ENCODE measurements around the gene CSRNP2.

The CSRNP2 gene

DNA sequence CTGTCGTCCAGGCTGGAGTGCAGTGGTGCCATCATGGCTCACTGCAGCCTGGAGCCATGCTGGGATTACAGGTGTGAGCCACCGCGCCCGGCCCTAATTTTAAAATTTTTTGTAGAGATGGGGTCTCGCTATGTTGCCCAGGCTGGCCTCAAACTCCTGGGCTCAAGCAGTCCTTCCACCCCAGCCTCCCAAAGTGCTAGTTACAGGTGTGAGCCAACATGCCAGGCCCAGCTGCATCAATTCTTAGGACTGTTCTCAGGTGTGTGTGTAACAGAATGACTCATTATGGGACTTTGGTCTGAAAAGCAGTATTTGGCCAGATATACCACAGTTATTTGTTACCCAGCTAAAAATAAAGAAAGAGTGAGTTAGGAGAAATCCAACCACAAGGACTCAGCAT, 17.9 kb downstream of the CSRNP2 start:
- Histone ChIP-seq H3K4me2 (ENCODE audit: low read length) (no peak overlapping the region), H3K9ac (ENCODE audit: low read length) (no peak overlapping the region), H4K8ac (ENCODE audit: low read depth, low read length) (no peak overlapping the region), H3K79me2 (ENCODE audit: control insufficient read depth, insufficient read depth, low read length) (no peaks in the 10 kb centered on the region), H3K4me3 (ENCODE audit: low read length) (no peak overlapping the region), H3K4ac (ENCODE audit: low read depth, low read length) (no peak overlapping the region), H2BK120ac (ENCODE audit: low read depth, low read length) (no peak overlapping the region), H3K36me3 (ENCODE audit: control insufficient read depth, insufficient read depth, low read length) (peaks cover 17% of the 10 kb centered on the region), H3K79me1 (ENCODE audit: low read length) (no peaks in the 10 kb centered on the region), H3K27ac (ENCODE audit: low read depth, low read length) (no peak overlapping the region), H2AK5ac (ENCODE audit: low read length) (no peak overlapping the region), H3K27me3 (ENCODE audit: insufficient read depth, low read length, poor library complexity) (no peaks in the 10 kb centered on the region), H4K5ac (ENCODE audit: low read length) (no peak overlapping the region), H2BK15ac (replicated peaks; ENCODE audit: low read depth) (no peak overlapping the region), H3K18ac (ENCODE audit: low read length) (no peak overlapping the region), H3K23ac (ENCODE audit: low read length) (no peak overlapping the region), H2BK5ac (ENCODE audit: low read length) (no peak overlapping the region), H3K4me1 (ENCODE audit: control insufficient read depth, low read depth, low read length) (no peaks in the 10 kb centered on the region), H3K56ac (ENCODE audit: low read length) (no peak overlapping the region)
- WGBS (ENCODE audit: extremely low coverage, insufficient coverage, low lambda C conversion rate) = no CpG with 5 or more reads among the region's 5 CpGs
- no peak for DNase-seq

DNA sequence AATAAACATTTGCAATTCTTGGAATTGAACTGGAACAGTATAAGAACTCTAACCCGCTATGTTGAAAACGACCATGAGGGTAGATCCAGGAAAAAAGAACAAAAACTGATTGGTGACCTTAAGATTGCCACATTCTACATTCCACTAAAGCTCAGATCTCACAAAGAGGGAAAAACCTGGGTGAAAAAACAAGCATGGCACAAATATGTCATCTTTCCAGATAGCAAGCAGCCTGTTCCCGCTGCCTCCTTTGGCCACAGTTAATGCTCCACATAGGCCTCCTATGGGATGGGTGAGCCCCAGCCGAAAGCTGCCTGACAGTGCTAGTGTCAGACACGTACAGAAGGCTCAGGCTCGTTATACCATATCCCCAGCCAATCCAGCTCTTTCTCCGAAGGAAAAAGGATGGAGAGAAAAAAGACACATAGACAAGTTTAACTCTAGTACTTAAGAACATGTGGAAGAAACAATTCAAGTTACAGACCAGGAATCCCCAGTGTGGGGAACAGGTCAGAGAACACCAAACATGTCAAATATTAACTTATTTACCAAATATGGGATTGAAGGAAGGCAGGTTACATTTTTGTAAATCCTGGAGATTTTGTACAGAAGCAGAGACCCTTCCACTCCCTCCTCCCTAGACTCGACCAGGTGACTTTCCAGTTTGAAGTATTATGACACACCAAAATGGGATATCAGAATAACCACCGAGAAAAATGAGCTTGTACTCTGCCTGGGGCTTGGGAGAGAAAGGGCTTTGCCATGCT, 20.6 kb downstream of the CSRNP2 start:
- no peak overlapping the region for H2BK15ac ChIP-seq (replicated peaks; ENCODE audit: low read depth)
- no peak for DNase-seq
- H3K79me2 ChIP-seq (ENCODE audit: control insufficient read depth, insufficient read depth, low read length) = no peaks in the 10 kb centered on the region
- H4K8ac ChIP-seq (ENCODE audit: low read depth, low read length) = no peak overlapping the region
- no peaks in the 10 kb centered on the region for H3K79me1 ChIP-seq (ENCODE audit: low read length)
- H3K36me3 ChIP-seq (ENCODE audit: control insufficient read depth, insufficient read depth, low read length) = peaks cover 23% of the 10 kb centered on the region
- H3K4ac ChIP-seq (ENCODE audit: low read depth, low read length) = no peak overlapping the region
- H2AK5ac ChIP-seq (ENCODE audit: low read length) = no peak overlapping the region
- no peak overlapping the region for H2BK5ac ChIP-seq (ENCODE audit: low read length)
- H3K4me1 ChIP-seq (ENCODE audit: control insufficient read depth, low read depth, low read length) = no peaks in the 10 kb centered on the region
- no peak overlapping the region for H3K4me2 ChIP-seq (ENCODE audit: low read length)
- H3K23ac ChIP-seq (ENCODE audit: low read length) = no peak overlapping the region
- WGBS (ENCODE audit: extremely low coverage, insufficient coverage, low lambda C conversion rate) = no CpG with 5 or more reads among the region's 9 CpGs
- H3K27ac ChIP-seq (ENCODE audit: low read depth, low read length) = no peak overlapping the region
- H3K27me3 ChIP-seq (ENCODE audit: insufficient read depth, low read length, poor library complexity) = no peaks in the 10 kb centered on the region
- H2BK120ac ChIP-seq (ENCODE audit: low read depth, low read length) = no peak overlapping the region
- H3K18ac ChIP-seq (ENCODE audit: low read length) = no peak overlapping the region
- H3K4me3 ChIP-seq (ENCODE audit: low read length) = no peak overlapping the region
- H3K9ac ChIP-seq (ENCODE audit: low read length) = no peak overlapping the region
- H3K56ac ChIP-seq (ENCODE audit: low read length) = no peak overlapping the region
- H4K5ac ChIP-seq (ENCODE audit: low read length) = no peak overlapping the region

DNA sequence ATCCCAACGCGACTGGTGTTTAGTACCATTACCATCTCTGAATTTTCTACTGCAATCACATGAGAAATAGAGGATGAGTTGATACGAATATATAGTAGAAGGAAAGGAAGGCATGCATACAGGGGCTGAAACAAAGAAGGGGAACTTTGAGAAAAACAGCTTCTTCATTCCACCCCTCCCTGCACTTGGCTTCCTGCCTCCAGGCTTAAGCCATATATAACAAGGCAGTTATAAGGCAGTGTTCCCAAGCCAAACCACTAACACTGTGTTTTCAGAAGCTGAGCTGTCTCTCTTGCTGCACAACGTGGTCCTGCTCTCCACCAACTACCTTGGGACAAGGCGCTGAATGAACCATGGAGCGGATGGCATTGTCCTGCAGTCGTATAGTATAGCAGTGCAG, 24.3 kb downstream of the CSRNP2 start:
- H2BK120ac ChIP-seq (ENCODE audit: low read depth, low read length) = no peak overlapping the region
- H3K27ac ChIP-seq (ENCODE audit: low read depth, low read length) = no peak overlapping the region
- H3K79me1 ChIP-seq (ENCODE audit: low read length) = no peaks in the 10 kb centered on the region
- no peak for DNase-seq
- no peak overlapping the region for H2AK5ac ChIP-seq (ENCODE audit: low read length)
- H4K8ac ChIP-seq (ENCODE audit: low read depth, low read length) = no peak overlapping the region
- no peak overlapping the region for H3K4ac ChIP-seq (ENCODE audit: low read depth, low read length)
- no peak overlapping the region for H3K56ac ChIP-seq (ENCODE audit: low read length)
- peaks cover 17% of the 10 kb centered on the region for H3K36me3 ChIP-seq (ENCODE audit: control insufficient read depth, insufficient read depth, low read length)
- no peak overlapping the region for H2BK5ac ChIP-seq (ENCODE audit: low read length)
- no peak overlapping the region for H3K9ac ChIP-seq (ENCODE audit: low read length)
- no peak overlapping the region for H3K18ac ChIP-seq (ENCODE audit: low read length)
- H3K4me2 ChIP-seq (ENCODE audit: low read length) = no peak overlapping the region
- no peak overlapping the region for H3K23ac ChIP-seq (ENCODE audit: low read length)
- H3K27me3 ChIP-seq (ENCODE audit: insufficient read depth, low read length, poor library complexity) = no peaks in the 10 kb centered on the region
- H3K4me3 ChIP-seq (ENCODE audit: low read length) = no peak overlapping the region
- no CpG with 5 or more reads among the region's 7 CpGs for WGBS (ENCODE audit: extremely low coverage, insufficient coverage, low lambda C conversion rate)
- no peaks in the 10 kb centered on the region for H3K79me2 ChIP-seq (ENCODE audit: control insufficient read depth, insufficient read depth, low read length)
- no peaks in the 10 kb centered on the region for H3K4me1 ChIP-seq (ENCODE audit: control insufficient read depth, low read depth, low read length)
- no peak overlapping the region for H2BK15ac ChIP-seq (replicated peaks; ENCODE audit: low read depth)
- no peak overlapping the region for H4K5ac ChIP-seq (ENCODE audit: low read length)

DNA sequence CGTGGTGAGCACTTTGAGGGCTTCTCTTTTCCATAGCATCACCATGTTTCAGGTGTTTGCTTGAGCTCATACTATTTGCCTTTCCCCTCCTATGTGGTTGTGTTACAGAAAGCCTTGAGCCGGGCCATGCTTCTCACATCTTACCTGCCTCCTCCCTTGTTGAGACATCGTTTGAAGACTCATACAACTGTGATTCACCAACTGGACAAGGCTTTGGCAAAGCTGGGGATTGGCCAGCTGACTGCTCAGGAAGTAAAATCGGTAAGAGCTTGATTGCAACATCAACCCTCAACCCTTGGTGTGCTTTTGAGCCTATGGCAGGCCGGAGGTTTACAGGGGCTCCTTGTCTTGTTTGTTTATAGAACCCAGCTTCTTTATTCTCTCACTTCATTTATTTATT, 27.2 kb downstream of the CSRNP2 start:
- H3K27me3 ChIP-seq (ENCODE audit: insufficient read depth, low read length, poor library complexity) = no peaks in the 10 kb centered on the region
- WGBS (ENCODE audit: extremely low coverage, insufficient coverage, low lambda C conversion rate) = no CpG with 5 or more reads among the region's 5 CpGs
- H3K79me1 ChIP-seq (ENCODE audit: low read length) = no peaks in the 10 kb centered on the region
- H3K23ac ChIP-seq (ENCODE audit: low read length) = no peak overlapping the region
- no peak overlapping the region for H3K9ac ChIP-seq (ENCODE audit: low read length)
- H3K36me3 ChIP-seq (ENCODE audit: control insufficient read depth, insufficient read depth, low read length) = peaks cover 12% of the 10 kb centered on the region
- H3K4ac ChIP-seq (ENCODE audit: low read depth, low read length) = no peak overlapping the region
- H3K4me3 ChIP-seq (ENCODE audit: low read length) = no peak overlapping the region
- no peak overlapping the region for H3K27ac ChIP-seq (ENCODE audit: low read depth, low read length)
- H2BK15ac ChIP-seq (replicated peaks; ENCODE audit: low read depth) = no peak overlapping the region
- H2AK5ac ChIP-seq (ENCODE audit: low read length) = no peak overlapping the region
- H4K5ac ChIP-seq (ENCODE audit: low read length) = no peak overlapping the region
- H2BK120ac ChIP-seq (ENCODE audit: low read depth, low read length) = no peak overlapping the region
- H2BK5ac ChIP-seq (ENCODE audit: low read length) = no peak overlapping the region
- H3K79me2 ChIP-seq (ENCODE audit: control insufficient read depth, insufficient read depth, low read length) = no peaks in the 10 kb centered on the region
- H3K4me1 ChIP-seq (ENCODE audit: control insufficient read depth, low read depth, low read length) = no peaks in the 10 kb centered on the region
- no peak overlapping the region for H4K8ac ChIP-seq (ENCODE audit: low read depth, low read length)
- no peak overlapping the region for H3K18ac ChIP-seq (ENCODE audit: low read length)
- no peak for DNase-seq
- H3K56ac ChIP-seq (ENCODE audit: low read length) = no peak overlapping the region
- H3K4me2 ChIP-seq (ENCODE audit: low read length) = no peak overlapping the region

DNA sequence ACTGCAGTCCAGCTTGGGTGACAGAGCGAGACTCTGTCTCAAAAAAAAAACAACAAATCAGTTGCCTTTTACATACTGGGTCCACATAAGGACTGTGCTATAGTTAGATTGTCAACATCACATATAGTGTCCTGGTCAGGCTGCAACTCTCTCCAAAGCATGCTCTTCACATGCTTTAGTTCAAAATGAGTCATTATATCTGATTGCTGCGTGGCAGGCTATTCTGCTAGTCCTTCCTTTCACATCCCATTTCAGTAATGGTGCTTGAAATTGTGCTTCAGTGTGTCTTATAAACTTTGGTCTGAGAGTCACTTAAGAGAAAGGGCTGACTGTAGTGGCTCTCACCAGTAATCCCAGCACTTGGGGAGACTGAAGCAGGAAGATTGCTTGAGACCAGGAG, 28.3 kb downstream of the CSRNP2 start:
- no peaks in the 10 kb centered on the region for H3K4me1 ChIP-seq (ENCODE audit: control insufficient read depth, low read depth, low read length)
- no peak for DNase-seq
- no peaks in the 10 kb centered on the region for H3K27me3 ChIP-seq (ENCODE audit: insufficient read depth, low read length, poor library complexity)
- H3K79me2 ChIP-seq (ENCODE audit: control insufficient read depth, insufficient read depth, low read length) = no peaks in the 10 kb centered on the region
- no peak overlapping the region for H3K18ac ChIP-seq (ENCODE audit: low read length)
- no peak overlapping the region for H3K9ac ChIP-seq (ENCODE audit: low read length)
- no peak overlapping the region for H3K23ac ChIP-seq (ENCODE audit: low read length)
- H2AK5ac ChIP-seq (ENCODE audit: low read length) = no peak overlapping the region
- no peak overlapping the region for H3K4me2 ChIP-seq (ENCODE audit: low read length)
- H3K79me1 ChIP-seq (ENCODE audit: low read length) = no peaks in the 10 kb centered on the region
- H2BK5ac ChIP-seq (ENCODE audit: low read length) = no peak overlapping the region
- H3K27ac ChIP-seq (ENCODE audit: low read depth, low read length) = no peak overlapping the region
- H4K5ac ChIP-seq (ENCODE audit: low read length) = no peak overlapping the region
- no peak overlapping the region for H2BK15ac ChIP-seq (replicated peaks; ENCODE audit: low read depth)
- H3K36me3 ChIP-seq (ENCODE audit: control insufficient read depth, insufficient read depth, low read length) = peaks cover 11% of the 10 kb centered on the region
- H4K8ac ChIP-seq (ENCODE audit: low read depth, low read length) = no peak overlapping the region
- WGBS (ENCODE audit: extremely low coverage, insufficient coverage, low lambda C conversion rate) = no CpG with 5 or more reads among the region's 2 CpGs
- H2BK120ac ChIP-seq (ENCODE audit: low read depth, low read length) = no peak overlapping the region
- H3K4me3 ChIP-seq (ENCODE audit: low read length) = no peak overlapping the region
- H3K4ac ChIP-seq (ENCODE audit: low read depth, low read length) = no peak overlapping the region
- no peak overlapping the region for H3K56ac ChIP-seq (ENCODE audit: low read length)

DNA sequence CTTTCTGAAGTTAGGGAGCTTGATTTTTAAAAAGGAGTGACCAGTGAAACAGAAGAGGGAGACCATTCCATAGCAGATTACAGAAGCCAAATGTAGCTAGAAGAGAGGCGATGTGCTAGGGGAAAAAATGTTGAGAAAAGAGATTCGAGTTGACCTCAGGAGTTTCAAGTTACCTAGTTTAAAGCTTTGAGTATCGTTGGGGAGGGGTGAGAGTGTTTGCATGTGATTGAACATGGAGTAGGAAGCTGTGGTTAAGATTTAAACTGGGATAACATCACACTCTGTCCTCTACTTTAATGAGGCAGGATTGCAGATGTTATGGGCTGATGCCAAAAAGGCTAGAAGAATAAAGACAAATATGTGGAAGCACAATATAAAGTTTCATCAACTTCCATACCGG, 31.6 kb downstream of the CSRNP2 start:
- no peak for DNase-seq
- no peak overlapping the region for H3K56ac ChIP-seq (ENCODE audit: low read length)
- no peak overlapping the region for H2BK15ac ChIP-seq (replicated peaks; ENCODE audit: low read depth)
- H3K4me1 ChIP-seq (ENCODE audit: control insufficient read depth, low read depth, low read length) = peaks cover 5% of the 10 kb centered on the region
- 100% methylated on average over 2 of the region's 4 CpGs for WGBS (ENCODE audit: extremely low coverage, insufficient coverage, low lambda C conversion rate)
- H2BK120ac ChIP-seq (ENCODE audit: low read depth, low read length) = no peak overlapping the region
- no peak overlapping the region for H3K23ac ChIP-seq (ENCODE audit: low read length)
- no peak overlapping the region for H4K8ac ChIP-seq (ENCODE audit: low read depth, low read length)
- no peaks in the 10 kb centered on the region for H3K27me3 ChIP-seq (ENCODE audit: insufficient read depth, low read length, poor library complexity)
- no peak overlapping the region for H3K18ac ChIP-seq (ENCODE audit: low read length)
- no peak overlapping the region for H3K27ac ChIP-seq (ENCODE audit: low read depth, low read length)
- no peak overlapping the region for H3K4ac ChIP-seq (ENCODE audit: low read depth, low read length)
- H3K4me2 ChIP-seq (ENCODE audit: low read length) = no peak overlapping the region
- no peak overlapping the region for H3K4me3 ChIP-seq (ENCODE audit: low read length)
- peaks cover 4% of the 10 kb centered on the region for H3K79me1 ChIP-seq (ENCODE audit: low read length)
- H2BK5ac ChIP-seq (ENCODE audit: low read length) = no peak overlapping the region
- no peaks in the 10 kb centered on the region for H3K79me2 ChIP-seq (ENCODE audit: control insufficient read depth, insufficient read depth, low read length)
- no peak overlapping the region for H2AK5ac ChIP-seq (ENCODE audit: low read length)
- H3K9ac ChIP-seq (ENCODE audit: low read length) = no peak overlapping the region
- peaks cover 5% of the 10 kb centered on the region for H3K36me3 ChIP-seq (ENCODE audit: control insufficient read depth, insufficient read depth, low read length)
- H4K5ac ChIP-seq (ENCODE audit: low read length) = no peak overlapping the region
